Glutamatergic neuron (in vitro differentiated cells): ENCODE measurements around the gene FNDC8. TPM values are rescaled to one million over a fixed set of nuclear protein-coding genes. Genes with fewer than 3 reads are reported as not detected.

Source experiments
- DNase-seq: peaks from one replicate; pipeline ENCODE4 v3.0.0; 2022
- H3K27ac Mint-ChIP-seq: one replicate; pipeline ENCODE4 v1.8.0; 2020; ENCODE audit warnings: mild to moderate bottlenecking, mixed read lengths, inconsistent platforms; ENCODE audit not compliant: unreplicated experiment
- H3K27me3 Mint-ChIP-seq: one replicate; pipeline ENCODE4 v1.8.0; 2020; ENCODE audit warnings: mild to moderate bottlenecking, moderate library complexity, mixed read lengths, inconsistent platforms; ENCODE audit not compliant: unreplicated experiment
- H3K36me3 Mint-ChIP-seq: one replicate; pipeline ENCODE4 v1.8.0; 2020; ENCODE audit warnings: mild to moderate bottlenecking, mixed read lengths, inconsistent platforms; ENCODE audit not compliant: unreplicated experiment
- H3K4me1 Mint-ChIP-seq: one replicate; pipeline ENCODE4 v1.8.0; 2020; ENCODE audit warnings: mild to moderate bottlenecking, low read depth, mixed read lengths, inconsistent platforms; ENCODE audit not compliant: unreplicated experiment
- H3K4me3 Mint-ChIP-seq: one replicate; pipeline ENCODE4 v1.8.0; 2020; ENCODE audit warnings: mild to moderate bottlenecking, mixed read lengths, inconsistent platforms; ENCODE audit not compliant: unreplicated experiment
- H3K9me3 Mint-ChIP-seq: one replicate; pipeline ENCODE4 v1.8.0; 2020; ENCODE audit warnings: mild to moderate bottlenecking, moderate library complexity, mixed read lengths, inconsistent platforms; ENCODE audit not compliant: unreplicated experiment
- total RNA-seq: library from RNA; stranded (reverse); fragmentation: NEBNext Ultra II Directional; extraction: Animal tissue kit (Norgen Biotek cat#: 25700); gene quantifications from one replicate; pipeline ENCODE4 v1.2.1, GENCODE V29; 2021; ENCODE audit not compliant: unreplicated experiment
- TF ChIP-seq, protein P1 (sequence below): fragments of 200-600 bp; sonication (generic); IDR thresholded peaks from one replicate; pipeline ENCODE4 v1.5.0; 2021; ENCODE audit not compliant: partially characterized antibody, unreplicated experiment

The FNDC8 gene
- total RNA-seq, 1 donor from 2014 or later: not detected

DNA sequence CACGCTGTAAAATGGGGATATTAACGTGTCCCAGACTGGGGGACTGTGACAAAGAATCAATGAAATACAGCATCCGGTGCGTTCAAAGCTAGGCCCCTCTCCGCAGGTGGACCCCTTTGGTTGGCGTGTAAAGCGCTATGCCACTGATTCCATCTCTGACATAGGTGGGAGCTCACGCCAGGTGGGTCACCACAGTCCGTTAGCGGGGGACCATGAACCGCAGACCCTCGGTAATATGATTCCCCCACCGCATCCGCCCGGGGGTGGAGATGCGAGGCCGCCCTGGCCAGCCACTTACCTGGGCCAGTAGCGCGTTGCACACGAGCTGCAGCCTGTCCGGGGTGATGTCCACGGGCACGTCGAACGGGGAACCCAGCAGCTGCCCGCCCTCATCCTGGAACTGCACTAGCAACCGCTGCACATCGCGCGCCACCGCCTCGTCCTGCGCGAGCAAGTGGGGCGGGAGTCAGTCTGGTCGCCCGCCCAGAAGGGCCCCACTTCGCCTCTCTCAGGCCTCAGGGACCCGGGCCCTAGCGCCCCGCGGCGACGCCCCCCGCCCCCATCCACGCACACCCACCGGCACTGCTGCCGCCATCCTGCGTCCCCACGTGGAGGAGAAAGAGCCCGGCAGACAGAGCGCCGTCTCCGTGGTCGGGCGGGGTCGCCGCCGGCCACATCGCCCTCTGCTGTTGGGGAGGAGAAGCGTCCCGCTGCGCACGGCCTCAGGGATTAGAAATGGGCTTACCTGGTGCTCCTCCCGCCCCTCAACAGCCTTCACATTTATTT lies 20.5 kb downstream of the FNDC8 start, which contains the start of gene NLE1:
NLE1 (minus strand) TSS at position 623 of the 786 bp plus-strand sequence; CDS start at position 595, 28 bp downstream.
- Mint-ChIP-seq H3K27me3 (no peaks in the 10 kb centered on the region), H3K4me1 (no peaks in the 10 kb centered on the region), H3K36me3 (no peaks in the 10 kb centered on the region), H3K4me3 (peak within 1 kb of the TSS; percentile 83), H3K9me3 (no peaks in the 10 kb centered on the region), H3K27ac (no peak within 1 kb of the TSS)
- TF ChIP-seq, protein P1, sequence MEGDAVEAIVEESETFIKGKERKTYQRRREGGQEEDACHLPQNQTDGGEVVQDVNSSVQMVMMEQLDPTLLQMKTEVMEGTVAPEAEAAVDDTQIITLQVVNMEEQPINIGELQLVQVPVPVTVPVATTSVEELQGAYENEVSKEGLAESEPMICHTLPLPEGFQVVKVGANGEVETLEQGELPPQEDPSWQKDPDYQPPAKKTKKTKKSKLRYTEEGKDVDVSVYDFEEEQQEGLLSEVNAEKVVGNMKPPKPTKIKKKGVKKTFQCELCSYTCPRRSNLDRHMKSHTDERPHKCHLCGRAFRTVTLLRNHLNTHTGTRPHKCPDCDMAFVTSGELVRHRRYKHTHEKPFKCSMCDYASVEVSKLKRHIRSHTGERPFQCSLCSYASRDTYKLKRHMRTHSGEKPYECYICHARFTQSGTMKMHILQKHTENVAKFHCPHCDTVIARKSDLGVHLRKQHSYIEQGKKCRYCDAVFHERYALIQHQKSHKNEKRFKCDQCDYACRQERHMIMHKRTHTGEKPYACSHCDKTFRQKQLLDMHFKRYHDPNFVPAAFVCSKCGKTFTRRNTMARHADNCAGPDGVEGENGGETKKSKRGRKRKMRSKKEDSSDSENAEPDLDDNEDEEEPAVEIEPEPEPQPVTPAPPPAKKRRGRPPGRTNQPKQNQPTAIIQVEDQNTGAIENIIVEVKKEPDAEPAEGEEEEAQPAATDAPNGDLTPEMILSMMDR: peak; percentile 91
- DNase-seq: peak; percentile 93

DNA sequence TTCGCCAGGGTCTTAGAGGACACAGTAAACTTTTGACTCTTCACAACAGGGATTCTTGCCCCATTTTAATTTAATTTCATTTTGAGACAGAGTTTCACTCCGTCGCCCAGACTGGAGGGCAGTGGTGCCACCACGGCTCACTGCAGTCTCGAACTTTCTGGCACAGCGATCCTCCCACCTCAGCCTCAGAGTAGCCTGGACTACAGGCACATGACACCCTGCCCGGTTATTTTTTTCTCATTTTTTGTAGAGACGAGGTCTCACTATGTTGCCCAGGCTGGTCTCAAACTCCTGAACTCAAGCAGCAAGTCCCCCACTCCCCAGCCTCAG lies 21.0 kb downstream of the FNDC8 start:
- Mint-ChIP-seq H3K27ac (no peak overlapping the region), H3K9me3 (no peaks in the 10 kb centered on the region)

DNA sequence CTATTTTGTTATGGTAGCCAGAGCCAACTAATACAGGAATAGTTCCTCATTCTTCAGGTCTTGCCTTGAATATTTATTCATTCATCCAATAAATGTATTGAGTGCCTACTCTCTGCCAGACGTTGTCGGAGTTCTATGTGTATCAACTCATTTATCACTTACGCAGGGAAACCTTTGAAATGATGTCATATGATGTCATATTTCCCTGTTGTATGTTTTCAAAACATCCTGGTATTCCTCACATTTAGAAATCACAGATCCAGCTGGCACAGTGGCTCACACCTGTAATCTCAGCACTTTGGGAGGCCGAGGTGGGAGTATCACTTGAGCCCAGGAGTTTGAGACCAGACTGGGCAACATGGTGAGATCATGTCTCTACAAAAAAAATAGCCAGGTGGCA lies 23.4 kb downstream of the FNDC8 start:
- no peak for DNase-seq
- H3K4me3 Mint-ChIP-seq: no peak overlapping the region
- H3K9me3 Mint-ChIP-seq: peaks cover 2% of the 10 kb centered on the region
- peaks cover 14% of the 10 kb centered on the region for H3K4me1 Mint-ChIP-seq
- TF ChIP-seq, protein P1: no peak
- H3K36me3 Mint-ChIP-seq: no peaks in the 10 kb centered on the region
- H3K27me3 Mint-ChIP-seq: peaks cover 1% of the 10 kb centered on the region
- H3K27ac Mint-ChIP-seq: no peak overlapping the region

More for the DNA sequence above, 21.0 kb downstream of the FNDC8 start:
- TF ChIP-seq, protein P1: peak; percentile 46
- H3K36me3 Mint-ChIP-seq: no peaks in the 10 kb centered on the region
- peaks cover 3% of the 10 kb centered on the region for H3K4me1 Mint-ChIP-seq
- peak overlapping the region; percentile 83 for H3K4me3 Mint-ChIP-seq
- DNase-seq: no peak
- no peaks in the 10 kb centered on the region for H3K27me3 Mint-ChIP-seq

DNA sequence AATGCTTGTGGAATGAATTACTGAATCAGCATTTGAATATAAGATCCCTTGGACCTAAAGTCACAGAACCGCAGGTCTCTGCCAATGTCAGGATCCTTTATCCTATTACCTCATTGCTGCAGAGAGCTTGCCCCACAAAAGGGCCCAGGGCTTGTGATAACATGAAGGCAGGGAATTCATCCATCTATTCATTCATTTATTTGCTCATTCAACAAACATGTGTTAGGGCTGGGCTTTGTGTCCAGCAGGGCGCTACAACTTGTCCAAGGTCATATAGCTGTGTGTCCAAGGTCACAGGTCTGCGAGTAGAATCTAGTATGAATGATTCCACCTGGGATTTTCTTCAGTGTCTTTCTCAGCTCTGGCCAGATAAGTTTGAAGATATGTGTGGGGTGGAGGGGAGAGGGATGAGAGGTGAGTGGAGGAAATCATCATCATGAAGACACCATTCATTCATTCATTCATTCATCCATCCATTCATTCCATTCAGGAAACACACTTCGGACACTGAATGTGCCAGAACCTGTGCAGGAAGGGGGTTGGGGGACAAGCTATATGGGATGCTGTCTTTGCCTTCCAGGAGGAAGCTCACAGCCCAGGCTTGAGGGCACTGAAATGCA lies 24.9 kb downstream of the FNDC8 start:
- Mint-ChIP-seq H3K27me3 (peaks cover 1% of the 10 kb centered on the region), H3K4me1 (peaks cover 14% of the 10 kb centered on the region), H3K4me3 (no peak overlapping the region), H3K36me3 (no peaks in the 10 kb centered on the region), H3K27ac (no peak overlapping the region), H3K9me3 (peaks cover 2% of the 10 kb centered on the region)
- no peak for DNase-seq
- TF ChIP-seq, protein P1: no peak

DNA sequence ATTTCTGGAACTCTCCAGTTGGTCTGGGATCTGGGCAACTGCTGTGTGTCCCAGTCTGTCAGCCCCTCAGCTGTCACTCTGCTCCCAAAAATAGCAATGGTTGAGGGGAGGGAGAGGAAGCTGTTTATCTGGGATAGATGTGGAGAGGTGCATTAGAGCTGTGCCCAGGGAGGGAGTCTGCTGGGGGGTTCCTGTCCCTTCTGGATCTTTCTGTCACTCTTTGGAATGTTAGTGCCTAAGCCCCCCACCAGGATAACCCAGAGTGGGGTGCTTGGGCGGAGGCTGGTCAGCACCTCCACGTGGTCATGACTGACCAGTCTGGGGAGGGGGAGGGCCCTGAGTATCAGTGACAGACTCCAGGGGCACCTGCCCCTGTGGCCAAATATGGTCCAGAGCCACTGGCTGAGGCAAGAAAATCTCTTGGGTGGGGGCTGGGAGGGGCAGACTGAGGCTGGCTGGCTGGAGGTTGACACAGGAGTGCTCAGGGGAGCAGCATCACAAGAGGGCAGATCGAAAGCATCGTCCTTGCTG lies 26.0 kb downstream of the FNDC8 start, which contains the start of gene UNC45B:
UNC45B (plus strand) TSS at position 443 of the 531 bp plus-strand sequence. CDS start 447 bp downstream, outside the sequence.
- no peak for DNase-seq
- Mint-ChIP-seq H3K36me3 (no peaks in the 10 kb centered on the region), H3K27ac (no peak within 1 kb of the TSS), H3K4me1 (peaks cover 14% of the 10 kb centered on the region), H3K27me3 (peaks cover 1% of the 10 kb centered on the region), H3K9me3 (peaks cover 2% of the 10 kb centered on the region), H3K4me3 (peak within 1 kb of the TSS; percentile 34)
- TF ChIP-seq, protein P1: no peak
